DMS79 treated with DMSO at 0.1 percent for 48 hours (cell line): ENCODE results near the gene MRPS25.

Experiments
- DNase-seq: peaks from one replicate; lab custom pipeline; 2025; lab: John Stamatoyannopoulos, UW

MRPS25 gene

GRCh38 chr3:15064835-15065549 is at the start of gene MRPS25:
MRPS25 (minus strand) TSS chr3:15065315; CDS start chr3:15065194, 121 bp downstream.
- peak; percentile 60 for DNase-seq

- no peak for DNase-seq
These were observed 48.8 kb upstream of the MRPS25 start for GRCh38 chr3:15113884-15114283.

- DNase-seq: no peak
These were observed 48.4 kb upstream of the MRPS25 start for GRCh38 chr3:15113471-15113870.

GRCh38 chr3:15112011-15112410 is 46.9 kb upstream of the MRPS25 start:
- no peak for DNase-seq

- DNase-seq: no peak
These were observed 45.1 kb upstream of the MRPS25 start for GRCh38 chr3:15110206-15110605.

- DNase-seq: no peak
These were observed 43.8 kb upstream of the MRPS25 start for GRCh38 chr3:15108869-15109268.

GRCh38 chr3:15108082-15108545 is 43.0 kb upstream of the MRPS25 start:
- DNase-seq: no peak

GRCh38 chr3:15107075-15107947 is 42.2 kb upstream of the MRPS25 start:
- DNase-seq: no peak

- DNase-seq: no peak
These were observed 37.7 kb upstream of the MRPS25 start for GRCh38 chr3:15102836-15103235.

- no peak for DNase-seq
These were observed 37.1 kb upstream of the MRPS25 start for GRCh38 chr3:15102256-15102655.

GRCh38 chr3:15099364-15100098 is 34.4 kb upstream of the MRPS25 start:
- DNase-seq: no peak

GRCh38 chr3:15098503-15099363 is 33.6 kb upstream of the MRPS25 start, which contains the start of gene RBSN:
RBSN (minus strand) TSS chr3:15099148; CDS start chr3:15096120, 3,028 bp downstream.
- DNase-seq: peak; percentile 77

GRCh38 chr3:15097891-15098290 is 32.8 kb upstream of the MRPS25 start:
- DNase-seq: no peak

- DNase-seq: no peak
These were observed 30.9 kb upstream of the MRPS25 start for GRCh38 chr3:15096046-15096445.

GRCh38 chr3:15094187-15094875 is 29.2 kb upstream of the MRPS25 start:
- no peak for DNase-seq

- no peak for DNase-seq
These were observed 27.6 kb upstream of the MRPS25 start for GRCh38 chr3:15092686-15093085.

GRCh38 chr3:15091575-15091974 is 26.5 kb upstream of the MRPS25 start:
- no peak for DNase-seq

GRCh38 chr3:15089201-15089600 is 24.1 kb upstream of the MRPS25 start:
- DNase-seq: no peak

- no peak for DNase-seq
These were observed 21.6 kb upstream of the MRPS25 start for GRCh38 chr3:15086699-15087098.

GRCh38 chr3:15086263-15086662 is 21.1 kb upstream of the MRPS25 start:
- DNase-seq: no peak

- DNase-seq: no peak
These were observed 18.1 kb upstream of the MRPS25 start for GRCh38 chr3:15083252-15083651.
